ENCODE measurements around the gene PRTG.
A peak's percentile ranks its signal among the peaks of the same experiment; 100 is the strongest.

PRTG gene

DNA sequence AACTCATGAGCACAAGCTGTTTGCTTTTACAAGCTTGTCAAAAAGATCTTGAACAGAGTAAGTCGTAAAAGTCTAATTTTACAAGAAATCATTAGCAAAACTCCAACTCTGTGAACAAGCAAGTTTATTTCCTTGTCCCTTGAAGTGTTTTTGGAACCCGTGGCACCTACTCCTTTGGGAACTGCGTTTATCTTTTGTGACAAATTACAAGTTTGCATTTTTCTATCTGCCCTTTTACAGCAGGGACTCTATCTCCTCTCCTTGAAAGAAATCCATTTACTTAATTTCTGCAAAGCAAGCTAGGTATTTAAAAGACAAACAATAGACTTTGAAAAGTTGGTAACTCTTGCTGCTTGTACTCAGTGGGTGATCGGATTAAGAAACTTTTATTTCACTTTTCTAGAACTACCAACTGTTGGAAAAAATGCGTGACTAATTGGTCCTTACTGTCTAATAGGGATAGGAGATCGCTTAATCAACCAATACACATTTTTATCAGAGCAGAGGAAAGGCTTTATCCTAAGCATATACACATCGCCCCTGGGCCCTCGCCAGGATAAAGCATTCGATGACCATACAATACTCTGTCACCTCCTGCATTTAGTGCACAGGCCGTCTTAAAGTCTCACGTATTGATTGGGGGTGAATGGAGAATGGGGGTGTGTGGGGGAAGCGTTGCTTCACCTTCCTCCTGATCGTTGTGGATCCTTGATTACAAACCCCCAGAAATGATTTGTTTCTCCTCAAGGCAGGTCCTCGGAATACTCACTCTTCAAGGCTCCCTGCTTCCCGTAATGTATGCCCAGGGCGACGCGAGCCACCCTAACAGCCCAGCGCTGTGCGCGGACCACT is 1.7 kb downstream of the PRTG start:
- H2BK5ac ChIP-seq (ENCODE audit: low read depth, low read length, poor library complexity, severe bottlenecking), result no peak overlapping the region
- H3K4me3 ChIP-seq (ENCODE audit: insufficient read depth in 1 of 2, low read depth in 1 of 2, low read length in 2 of 2), result peak overlapping the region; percentile 52 to 79
- no peak overlapping the region for H2BK15ac ChIP-seq (ENCODE audit: low read depth, poor library complexity, severe bottlenecking)
- H3K14ac ChIP-seq (ENCODE audit: low read length in 2 of 2), result peak overlapping the region in 1 of 2 experiments; percentile 55
- no peak overlapping the region for H3K23ac ChIP-seq (ENCODE audit: low read length in 2 of 2)
- no peaks in the 10 kb centered on the region for H3K9me3 ChIP-seq (ENCODE audit: control insufficient read depth, low read length)
- H2AFZ ChIP-seq (ENCODE audit: low read depth, low read length), result no peak overlapping the region
- peak overlapping the region; percentile 43 to 59 for H2BK12ac ChIP-seq (ENCODE audit: low read length in 2 of 2)
- peak overlapping the region; percentile 67 to 72 for H3K18ac ChIP-seq (ENCODE audit: low read depth in 1 of 2, low read length in 2 of 2)
- peaks cover 9% of the 10 kb centered on the region for H3K4me1 ChIP-seq (ENCODE audit: control insufficient read depth, insufficient read depth, low read depth, low read length)
- no peak overlapping the region for H2BK120ac ChIP-seq (ENCODE audit: low read depth, low read length)
- H4K8ac ChIP-seq (ENCODE audit: low read length), result peak overlapping the region; percentile 29
- H3K36me3 ChIP-seq (ENCODE audit: control insufficient read depth in 1 of 2, insufficient read depth in 2 of 2, low read depth in 1 of 2, low read length in 2 of 2), result no peaks in the 10 kb centered on the region
- H3K79me1 ChIP-seq (replicated peaks; ENCODE audit: low read length, poor library complexity, severe bottlenecking), result peaks cover 10% of the 10 kb centered on the region
- WGBS, result under 1% methylated on average over 15 of the region's 21 CpGs
- no peak overlapping the region for H4K91ac ChIP-seq (ENCODE audit: low read length)
- H2AK5ac ChIP-seq (ENCODE audit: low read length, severe bottlenecking), result no peak overlapping the region
- no peak overlapping the region for H3K27ac ChIP-seq (ENCODE audit: low read length, poor library complexity, severe bottlenecking)
- DNase-seq, result peak; percentile 51
- H3K9ac ChIP-seq (ENCODE audit: low read length), result peak overlapping the region; percentile 81
- peak overlapping the region in 1 of 2 experiments; percentile 3 for H3K4ac ChIP-seq (ENCODE audit: low read depth in 1 of 2, low read length in 2 of 2)
- peaks cover 0 to 24% of the 10 kb centered on the region in 2 experiments for H3K27me3 ChIP-seq (ENCODE audit: control insufficient read depth in 1 of 2, insufficient read depth in 1 of 2, low read length in 2 of 2)
- peak overlapping the region; percentile 89 for H3K4me2 ChIP-seq (ENCODE audit: low read length, poor library complexity, severe bottlenecking)

DNA sequence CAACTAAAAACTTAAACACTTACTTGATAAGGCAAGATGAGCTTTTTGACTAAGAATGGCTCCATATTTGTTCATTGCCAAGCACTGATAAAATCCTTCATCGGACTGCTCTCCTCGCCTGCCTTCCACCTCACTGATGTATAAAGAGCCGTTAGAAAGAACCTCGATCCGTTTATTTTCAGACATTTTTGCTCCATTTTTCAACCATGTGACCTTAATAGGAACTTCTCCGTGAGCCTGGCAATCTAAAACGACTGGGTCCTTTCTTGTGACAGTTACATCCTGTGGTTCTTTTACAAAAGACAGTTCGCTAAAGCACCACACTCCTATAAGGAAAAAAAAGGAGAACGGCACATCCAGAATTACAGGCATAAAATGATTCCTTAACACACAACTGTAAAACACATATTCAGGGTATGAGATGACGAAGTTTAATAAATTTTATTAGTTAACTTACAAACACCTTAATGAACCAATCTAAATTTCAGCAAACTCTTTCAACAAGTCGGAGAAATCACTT is 2.5 kb downstream of the PRTG start:
- H2AK5ac ChIP-seq (ENCODE audit: low read length, severe bottlenecking), result no peak overlapping the region
- H3K9me3 ChIP-seq (ENCODE audit: control insufficient read depth, low read length), result no peaks in the 10 kb centered on the region
- peaks cover 9% of the 10 kb centered on the region for H3K4me1 ChIP-seq (ENCODE audit: control insufficient read depth, insufficient read depth, low read depth, low read length)
- no peak overlapping the region for H2BK15ac ChIP-seq (ENCODE audit: low read depth, poor library complexity, severe bottlenecking)
- H3K79me1 ChIP-seq (replicated peaks; ENCODE audit: low read length, poor library complexity, severe bottlenecking), result peaks cover 10% of the 10 kb centered on the region
- H2BK120ac ChIP-seq (ENCODE audit: low read depth, low read length), result no peak overlapping the region
- H3K27ac ChIP-seq (ENCODE audit: low read length, poor library complexity, severe bottlenecking), result no peak overlapping the region
- no peak overlapping the region for H3K4ac ChIP-seq (ENCODE audit: low read depth in 1 of 2, low read length in 2 of 2)
- no peak overlapping the region for H4K91ac ChIP-seq (ENCODE audit: low read length)
- 4% methylated on average over 9 of the region's 11 CpGs for WGBS
- no peak overlapping the region for H3K14ac ChIP-seq (ENCODE audit: low read length in 2 of 2)
- no peaks in the 10 kb centered on the region for H3K36me3 ChIP-seq (ENCODE audit: control insufficient read depth in 1 of 2, insufficient read depth in 2 of 2, low read depth in 1 of 2, low read length in 2 of 2)
- no peak overlapping the region for H2BK5ac ChIP-seq (ENCODE audit: low read depth, low read length, poor library complexity, severe bottlenecking)
- H4K8ac ChIP-seq (ENCODE audit: low read length), result no peak overlapping the region
- H3K27me3 ChIP-seq (ENCODE audit: control insufficient read depth in 1 of 2, insufficient read depth in 1 of 2, low read length in 2 of 2), result peaks cover 0 to 24% of the 10 kb centered on the region in 2 experiments
- no peak overlapping the region for H3K9ac ChIP-seq (ENCODE audit: low read length)
- H3K4me3 ChIP-seq (ENCODE audit: insufficient read depth in 1 of 2, low read depth in 1 of 2, low read length in 2 of 2), result no peak overlapping the region
- H2AFZ ChIP-seq (ENCODE audit: low read depth, low read length), result no peak overlapping the region
- peak; percentile 39 for DNase-seq
- H3K18ac ChIP-seq (ENCODE audit: low read depth in 1 of 2, low read length in 2 of 2), result no peak overlapping the region
- no peak overlapping the region for H3K23ac ChIP-seq (ENCODE audit: low read length in 2 of 2)
- no peak overlapping the region for H3K4me2 ChIP-seq (ENCODE audit: low read length, poor library complexity, severe bottlenecking)
- H2BK12ac ChIP-seq (ENCODE audit: low read length in 2 of 2), result no peak overlapping the region

DNA sequence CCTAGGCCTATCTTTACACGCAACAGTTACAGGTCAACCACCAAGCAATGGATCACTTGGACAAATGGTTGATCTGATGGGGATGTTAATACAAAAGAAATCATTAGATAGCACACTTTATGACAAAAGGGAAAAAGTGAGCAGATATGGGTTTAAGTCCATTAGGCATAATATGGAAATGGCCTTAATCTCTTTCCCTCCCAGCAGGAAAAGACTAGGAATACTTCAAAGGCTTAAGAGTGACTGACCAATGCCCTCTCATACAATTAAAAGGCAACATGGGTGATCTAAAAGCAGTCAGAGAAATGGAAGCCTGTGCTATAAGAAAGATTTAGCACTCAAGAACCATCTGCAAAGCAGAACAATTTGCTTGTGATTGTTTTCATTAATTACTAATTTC is 3.3 kb downstream of the PRTG start:
- Histone ChIP-seq H2AK5ac (ENCODE audit: low read length, severe bottlenecking) (no peak overlapping the region), H3K18ac (ENCODE audit: low read depth in 1 of 2, low read length in 2 of 2) (no peak overlapping the region), H3K27me3 (ENCODE audit: control insufficient read depth in 1 of 2, insufficient read depth in 1 of 2, low read length in 2 of 2) (peaks cover 0 to 24% of the 10 kb centered on the region in 2 experiments), H3K14ac (ENCODE audit: low read length in 2 of 2) (no peak overlapping the region), H2BK5ac (ENCODE audit: low read depth, low read length, poor library complexity, severe bottlenecking) (no peak overlapping the region), H3K9me3 (ENCODE audit: control insufficient read depth, low read length) (no peaks in the 10 kb centered on the region), H3K23ac (ENCODE audit: low read length in 2 of 2) (no peak overlapping the region), H2BK120ac (ENCODE audit: low read depth, low read length) (no peak overlapping the region), H3K9ac (ENCODE audit: low read length) (no peak overlapping the region), H3K4me2 (ENCODE audit: low read length, poor library complexity, severe bottlenecking) (no peak overlapping the region), H2AFZ (ENCODE audit: low read depth, low read length) (no peak overlapping the region), H3K36me3 (ENCODE audit: control insufficient read depth in 1 of 2, insufficient read depth in 2 of 2, low read depth in 1 of 2, low read length in 2 of 2) (no peaks in the 10 kb centered on the region), H2BK12ac (ENCODE audit: low read length in 2 of 2) (peak overlapping the region in 1 of 2 experiments; percentile 69), H3K4me1 (ENCODE audit: control insufficient read depth, insufficient read depth, low read depth, low read length) (peaks cover 9% of the 10 kb centered on the region), H3K4me3 (ENCODE audit: insufficient read depth in 1 of 2, low read depth in 1 of 2, low read length in 2 of 2) (no peak overlapping the region), H3K27ac (ENCODE audit: low read length, poor library complexity, severe bottlenecking) (no peak overlapping the region), H2BK15ac (ENCODE audit: low read depth, poor library complexity, severe bottlenecking) (no peak overlapping the region), H4K8ac (ENCODE audit: low read length) (no peak overlapping the region), H4K91ac (ENCODE audit: low read length) (no peak overlapping the region), H3K4ac (ENCODE audit: low read depth in 1 of 2, low read length in 2 of 2) (no peak overlapping the region), H3K79me1 (replicated peaks; ENCODE audit: low read length, poor library complexity, severe bottlenecking) (peaks cover 10% of the 10 kb centered on the region)
- 82% methylated on average over 1 of the region's 1 CpG for WGBS
- no peak for DNase-seq

DNA sequence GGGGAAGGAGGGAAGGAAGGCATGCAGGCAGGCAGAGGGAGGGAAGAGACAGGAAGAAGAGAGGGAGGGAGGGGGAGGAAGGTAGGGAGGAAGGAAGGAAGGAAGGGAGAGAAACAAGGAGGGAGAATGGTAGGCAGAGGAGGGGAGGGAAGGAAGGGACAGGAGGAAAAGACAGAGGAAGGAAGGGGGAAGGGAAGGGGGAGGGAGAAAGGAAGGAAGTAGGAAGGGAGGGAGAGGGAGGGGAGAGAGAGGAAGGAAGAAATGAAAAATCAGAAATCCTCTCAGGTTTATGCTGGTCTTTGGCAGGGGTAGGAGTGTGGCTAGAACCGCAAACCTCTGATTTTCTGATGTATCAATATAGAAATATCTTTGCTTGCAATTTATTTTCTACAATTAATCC is 4.2 kb downstream of the PRTG start:
- no peak overlapping the region for H3K14ac ChIP-seq (ENCODE audit: low read length in 2 of 2)
- H2AFZ ChIP-seq (ENCODE audit: low read depth, low read length), result no peak overlapping the region
- no peak overlapping the region for H2BK5ac ChIP-seq (ENCODE audit: low read depth, low read length, poor library complexity, severe bottlenecking)
- H4K91ac ChIP-seq (ENCODE audit: low read length), result no peak overlapping the region
- H3K27me3 ChIP-seq (ENCODE audit: control insufficient read depth in 1 of 2, insufficient read depth in 1 of 2, low read length in 2 of 2), result peaks cover 0 to 19% of the 10 kb centered on the region in 2 experiments
- H3K79me1 ChIP-seq (replicated peaks; ENCODE audit: low read length, poor library complexity, severe bottlenecking), result peaks cover 10% of the 10 kb centered on the region
- no peak overlapping the region for H3K4me2 ChIP-seq (ENCODE audit: low read length, poor library complexity, severe bottlenecking)
- peaks cover 5% of the 10 kb centered on the region for H3K4me1 ChIP-seq (ENCODE audit: control insufficient read depth, insufficient read depth, low read depth, low read length)
- no peak overlapping the region for H4K8ac ChIP-seq (ENCODE audit: low read length)
- H3K23ac ChIP-seq (ENCODE audit: low read length in 2 of 2), result no peak overlapping the region
- peak overlapping the region in 1 of 2 experiments; percentile 46 for H3K18ac ChIP-seq (ENCODE audit: low read depth in 1 of 2, low read length in 2 of 2)
- H3K9me3 ChIP-seq (ENCODE audit: control insufficient read depth, low read length), result no peaks in the 10 kb centered on the region
- no peak overlapping the region for H3K4ac ChIP-seq (ENCODE audit: low read depth in 1 of 2, low read length in 2 of 2)
- H3K36me3 ChIP-seq (ENCODE audit: control insufficient read depth in 1 of 2, insufficient read depth in 2 of 2, low read depth in 1 of 2, low read length in 2 of 2), result no peaks in the 10 kb centered on the region
- no peak overlapping the region for H2BK120ac ChIP-seq (ENCODE audit: low read depth, low read length)
- no peak overlapping the region for H3K27ac ChIP-seq (ENCODE audit: low read length, poor library complexity, severe bottlenecking)
- H2BK15ac ChIP-seq (ENCODE audit: low read depth, poor library complexity, severe bottlenecking), result no peak overlapping the region
- WGBS, result no CpG with 5 or more reads among the region's 1 CpG
- H2BK12ac ChIP-seq (ENCODE audit: low read length in 2 of 2), result peak overlapping the region in 1 of 2 experiments; percentile 27
- peak; percentile 26 for DNase-seq
- no peak overlapping the region for H3K4me3 ChIP-seq (ENCODE audit: insufficient read depth in 1 of 2, low read depth in 1 of 2, low read length in 2 of 2)
- H3K9ac ChIP-seq (ENCODE audit: low read length), result no peak overlapping the region
- no peak overlapping the region for H2AK5ac ChIP-seq (ENCODE audit: low read length, severe bottlenecking)

Measured in mesenchymal stem cell (in vitro differentiated cells and primary cell).